ENCODE results near the gene DRG1.

DNA sequence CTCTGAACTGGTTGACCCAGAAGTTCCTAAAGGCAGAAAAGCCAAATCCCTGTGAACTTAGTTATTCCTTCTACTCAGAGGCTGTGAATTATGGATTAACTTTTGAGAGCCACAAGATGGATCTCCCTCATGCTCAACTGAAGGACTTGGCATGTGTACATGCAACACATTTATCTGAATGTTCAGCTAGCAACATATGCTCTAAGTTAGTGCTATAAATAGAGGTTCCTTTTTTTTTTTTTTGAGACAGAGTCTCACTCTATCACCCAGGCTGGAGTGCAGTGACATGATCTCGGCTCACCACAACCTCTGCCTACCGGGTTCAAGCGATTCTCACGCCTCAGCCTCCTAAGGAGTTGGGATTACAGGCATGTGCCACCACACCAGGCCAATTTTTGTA, 50.1 kb downstream of the DRG1 start:
- TF ChIP-seq, protein P1, sequence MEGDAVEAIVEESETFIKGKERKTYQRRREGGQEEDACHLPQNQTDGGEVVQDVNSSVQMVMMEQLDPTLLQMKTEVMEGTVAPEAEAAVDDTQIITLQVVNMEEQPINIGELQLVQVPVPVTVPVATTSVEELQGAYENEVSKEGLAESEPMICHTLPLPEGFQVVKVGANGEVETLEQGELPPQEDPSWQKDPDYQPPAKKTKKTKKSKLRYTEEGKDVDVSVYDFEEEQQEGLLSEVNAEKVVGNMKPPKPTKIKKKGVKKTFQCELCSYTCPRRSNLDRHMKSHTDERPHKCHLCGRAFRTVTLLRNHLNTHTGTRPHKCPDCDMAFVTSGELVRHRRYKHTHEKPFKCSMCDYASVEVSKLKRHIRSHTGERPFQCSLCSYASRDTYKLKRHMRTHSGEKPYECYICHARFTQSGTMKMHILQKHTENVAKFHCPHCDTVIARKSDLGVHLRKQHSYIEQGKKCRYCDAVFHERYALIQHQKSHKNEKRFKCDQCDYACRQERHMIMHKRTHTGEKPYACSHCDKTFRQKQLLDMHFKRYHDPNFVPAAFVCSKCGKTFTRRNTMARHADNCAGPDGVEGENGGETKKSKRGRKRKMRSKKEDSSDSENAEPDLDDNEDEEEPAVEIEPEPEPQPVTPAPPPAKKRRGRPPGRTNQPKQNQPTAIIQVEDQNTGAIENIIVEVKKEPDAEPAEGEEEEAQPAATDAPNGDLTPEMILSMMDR (IDR thresholded peaks at IDR 0.05; ENCODE audit: low read depth, low read length, poor library complexity, severe bottlenecking), result no peak
- no peak for TF ChIP-seq EZH2phosphoT487 (IDR thresholded peaks at IDR 0.05; ENCODE audit: borderline replicate concordance, low read length)
